Measurements from ENCODE around the gene PGK2.

- no peak for TF ChIP-seq REST (IDR thresholded peaks at IDR 0.05; ENCODE audit: insufficient replicate concordance, low read depth)
- no peak for TF ChIP-seq CTCF (IDR thresholded peaks at IDR 0.05; ENCODE audit: insufficient read depth, low read length)
- no peak for TF ChIP-seq POLR2AphosphoS5 (IDR thresholded peaks at IDR 0.05; ENCODE audit: low read depth)
- TF ChIP-seq SPI1 (IDR thresholded peaks at IDR 0.05; ENCODE audit: borderline replicate concordance, low read depth), result no peak
- no peak for TF ChIP-seq GABPA (IDR thresholded peaks at IDR 0.05; ENCODE audit: low read depth)
These were observed 12.0 kb downstream of the PGK2 start for GRCh38 chr6:49775043-49775442.
